ENCODE data around the gene CDHR1.

CDHR1 gene

GRCh38 chr10:84181631-84182030 lies 12.7 kb upstream of the CDHR1 start:
- TF ChIP-seq CTCF (IDR thresholded peaks at IDR 0.05; ENCODE audit: control insufficient read depth, extremely low read depth, insufficient read depth): no peak
- no peak for DNase-seq (ENCODE audit: low read depth)
- H3K4me3 ChIP-seq (ENCODE audit: low read depth, low read length): no peak overlapping the region

- no peak overlapping the region for H3K4me3 ChIP-seq (ENCODE audit: low read depth, low read length)
- DNase-seq (ENCODE audit: low read depth): no peak
- no peak for TF ChIP-seq CTCF (IDR thresholded peaks at IDR 0.05; ENCODE audit: control insufficient read depth, extremely low read depth, insufficient read depth)
Measured at GRCh38 chr10:84184517-84184916, 9.8 kb upstream of the CDHR1 start.

GRCh38 chr10:84185526-84186175 lies 8.7 kb upstream of the CDHR1 start:
- no peak for DNase-seq (ENCODE audit: low read depth)
- no peak for TF ChIP-seq CTCF (IDR thresholded peaks at IDR 0.05; ENCODE audit: control insufficient read depth, extremely low read depth, insufficient read depth)

GRCh38 chr10:84188815-84189214 lies 5.5 kb upstream of the CDHR1 start:
- H3K4me3 ChIP-seq (ENCODE audit: low read depth, low read length): no peak overlapping the region
- no peak for DNase-seq (ENCODE audit: low read depth)
- TF ChIP-seq CTCF (IDR thresholded peaks at IDR 0.05; ENCODE audit: control insufficient read depth, extremely low read depth, insufficient read depth): no peak

More at GRCh38 chr10:84185526-84186175, 8.7 kb upstream of the CDHR1 start:
- no peak overlapping the region for H3K4me3 ChIP-seq (ENCODE audit: low read depth, low read length)

- no peak for TF ChIP-seq CTCF (IDR thresholded peaks at IDR 0.05; ENCODE audit: control insufficient read depth, extremely low read depth, insufficient read depth)
- H3K4me3 ChIP-seq (ENCODE audit: low read depth, low read length): no peak overlapping the region
Measured at GRCh38 chr10:84190621-84191020, 3.7 kb upstream of the CDHR1 start.

GRCh38 chr10:84191106-84191505 lies 3.2 kb upstream of the CDHR1 start:
- no peak overlapping the region for H3K4me3 ChIP-seq (ENCODE audit: low read depth, low read length)
- DNase-seq (ENCODE audit: low read depth): no peak
- TF ChIP-seq CTCF (IDR thresholded peaks at IDR 0.05; ENCODE audit: control insufficient read depth, extremely low read depth, insufficient read depth): no peak

More at GRCh38 chr10:84190621-84191020, 3.7 kb upstream of the CDHR1 start:
- no peak for DNase-seq (ENCODE audit: low read depth)

GRCh38 chr10:84193327-84193726 lies 1.0 kb upstream of the CDHR1 start:
- no peak for DNase-seq (ENCODE audit: low read depth)
- no peak overlapping the region for H3K4me3 ChIP-seq (ENCODE audit: low read depth, low read length)
- TF ChIP-seq CTCF (IDR thresholded peaks at IDR 0.05; ENCODE audit: control insufficient read depth, extremely low read depth, insufficient read depth): no peak

Data from LNCaP clone FGC (cell line).